Right forelimb (tissue), 1 donor: ENCODE measurements around the gene TMEM59.
A peak's percentile ranks its signal among the peaks of the same experiment; 100 is the strongest.
"Not testable (repeated sequence)": the region's sequence is repeated elsewhere in the genome, so short reads cannot be mapped to it uniquely, and the experiment has no call there.

Experiments
- DNase-seq: peaks from one replicate; pipeline ENCODE4 v3.0.0-alpha.2; 2018

TMEM59 gene

DNA sequence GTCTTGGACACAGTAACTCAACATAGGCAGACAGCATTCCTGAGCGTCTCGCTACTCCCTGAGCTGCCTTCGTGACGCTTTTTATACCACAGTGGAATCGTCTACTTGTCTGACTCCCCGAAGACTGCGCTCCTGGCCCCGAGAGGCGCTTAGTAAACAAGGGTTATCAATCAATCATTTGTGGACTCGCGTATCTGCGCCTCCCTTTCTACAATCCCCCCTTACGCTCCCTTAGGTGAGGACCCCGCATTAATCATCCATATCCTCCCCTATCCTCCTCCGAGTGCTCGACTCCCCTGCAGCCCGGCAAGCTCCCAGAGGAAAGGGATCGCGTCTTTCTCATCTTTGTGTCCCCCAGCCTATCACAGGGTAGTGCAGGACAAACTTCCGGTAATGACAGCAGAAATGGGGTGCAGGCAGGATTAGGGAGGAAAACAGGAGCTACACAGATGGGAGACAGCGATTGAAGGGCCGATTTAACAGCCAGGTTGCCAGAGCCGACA is 522 bp downstream of the TMEM59 start:
- DNase-seq = peak; percentile 59

- DNase-seq = no peak
These were observed 1.0 kb downstream of the TMEM59 start for GRCh38 chr1:54051933-54052430.

- not testable (repeated sequence) for DNase-seq
These were observed 2.6 kb downstream of the TMEM59 start for GRCh38 chr1:54050435-54050834.

DNA sequence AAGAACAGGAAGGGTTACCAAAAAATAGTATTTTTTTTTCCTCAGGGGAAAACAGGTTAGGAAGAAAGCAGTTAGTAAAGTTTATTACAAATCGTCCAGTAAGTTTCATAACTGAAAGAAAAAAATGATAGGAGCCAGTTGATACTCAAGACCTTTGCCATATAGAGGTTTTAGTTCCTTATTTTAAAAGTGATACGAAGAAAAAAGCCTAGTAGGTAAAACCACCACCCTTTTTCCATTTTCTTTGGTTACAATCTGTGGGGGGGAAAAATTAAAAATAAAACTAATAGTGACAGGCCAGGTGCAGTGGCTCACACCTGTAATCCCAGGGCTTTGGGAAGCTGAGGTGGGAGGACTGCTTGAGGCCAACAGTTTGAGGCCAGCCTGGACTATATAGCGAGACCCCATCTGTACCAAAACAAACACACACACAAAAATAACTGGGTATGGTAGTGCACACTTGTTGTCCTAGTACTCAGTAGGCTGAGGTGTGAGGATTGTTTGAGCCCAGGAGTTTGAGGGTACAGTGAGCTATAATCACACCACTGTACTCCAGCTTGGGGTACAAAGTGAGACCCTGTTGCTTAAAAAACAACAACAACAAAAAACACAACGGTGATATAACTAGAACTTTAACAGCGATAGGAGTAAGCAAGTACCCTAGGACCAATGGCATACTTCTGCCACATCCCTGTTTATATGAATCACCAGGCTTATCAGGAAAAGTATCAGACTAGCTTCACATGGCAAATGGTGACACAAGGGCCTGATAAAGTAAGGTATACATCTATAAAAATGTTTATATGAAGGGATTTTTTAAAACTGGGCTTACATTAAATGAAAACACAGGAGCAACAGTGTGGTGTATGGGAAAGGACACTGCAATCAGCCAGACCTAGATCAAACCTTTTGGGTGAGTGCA is 5.4 kb downstream of the TMEM59 start:
- no peak for DNase-seq

DNA sequence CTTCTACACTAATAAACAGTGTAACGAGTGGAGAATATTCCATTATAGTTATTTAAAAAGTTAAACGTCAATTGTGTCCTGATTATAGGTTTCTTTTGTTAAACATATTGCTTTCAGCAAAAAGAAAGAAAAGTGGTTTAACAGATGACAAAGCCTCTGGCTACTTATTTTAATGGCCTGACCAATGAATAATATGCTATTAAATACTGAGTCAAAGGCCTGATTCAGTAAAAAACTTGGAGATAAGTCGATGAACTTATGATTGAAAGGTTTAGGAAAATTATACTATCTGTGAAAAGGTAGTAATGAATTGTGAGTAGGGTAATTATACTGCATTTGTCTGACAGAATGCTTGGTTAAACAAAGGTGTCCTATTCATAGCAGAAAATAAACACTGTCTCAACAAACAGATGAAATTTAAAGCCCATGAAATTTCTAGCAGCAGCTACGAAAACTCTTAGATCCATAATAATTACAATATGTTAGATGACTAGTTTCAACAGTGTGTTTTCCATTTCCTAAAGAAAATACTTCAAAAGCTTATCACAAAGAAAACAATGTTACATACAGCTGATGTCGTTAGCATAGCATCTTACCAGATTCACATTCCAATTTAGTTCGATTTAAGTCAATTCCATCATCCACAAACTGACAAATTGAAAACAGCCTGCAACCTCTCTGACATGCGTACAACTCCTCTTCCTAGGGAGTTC is 6.2 kb downstream of the TMEM59 start:
- DNase-seq = no peak

GRCh38 chr1:54045496-54045895 is 7.5 kb downstream of the TMEM59 start:
- DNase-seq = no peak

GRCh38 chr1:54041806-54042205 is 11.2 kb downstream of the TMEM59 start:
- no peak for DNase-seq

GRCh38 chr1:54037476-54037875 is 15.5 kb downstream of the TMEM59 start:
- no peak for DNase-seq

GRCh38 chr1:54028306-54029251 is 24.4 kb downstream of the TMEM59 start:
- DNase-seq = no peak

- DNase-seq = no peak
These were observed 25.2 kb downstream of the TMEM59 start for GRCh38 chr1:54027848-54028247.

GRCh38 chr1:54024811-54025210 is 28.2 kb downstream of the TMEM59 start:
- not testable (repeated sequence) for DNase-seq

- no peak for DNase-seq
These were observed 28.6 kb downstream of the TMEM59 start for GRCh38 chr1:54024358-54024757.

DNA sequence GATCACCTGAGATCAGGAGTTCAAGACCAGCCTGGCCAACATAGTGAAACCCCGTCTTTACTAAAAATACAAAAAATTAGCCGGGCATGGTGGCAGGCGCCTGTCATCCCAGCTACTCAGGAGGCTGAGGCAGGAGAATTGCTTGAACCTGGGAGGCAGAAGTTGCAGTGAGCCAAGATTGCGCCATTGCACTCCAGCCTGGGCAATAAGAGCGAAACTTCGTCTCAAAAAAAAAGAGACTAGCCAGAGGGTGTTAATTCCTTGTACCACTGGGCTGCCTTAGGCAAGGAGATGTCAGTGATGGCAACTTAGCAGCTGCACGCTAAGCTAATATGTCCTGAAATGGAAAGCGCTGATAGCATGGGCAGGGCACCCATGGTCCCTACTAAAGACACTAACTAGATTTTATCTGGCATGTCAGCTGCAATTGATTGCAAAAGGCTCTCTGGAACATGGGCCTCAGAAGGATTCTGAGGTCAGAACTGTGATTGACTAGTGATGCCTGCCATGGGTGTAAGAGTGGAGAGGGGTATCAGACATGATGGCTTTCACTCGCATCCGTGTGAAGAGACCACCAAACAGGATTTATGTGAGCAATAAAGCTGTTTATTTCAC is 33.3 kb downstream of the TMEM59 start:
- not testable (repeated sequence) for DNase-seq

DNA sequence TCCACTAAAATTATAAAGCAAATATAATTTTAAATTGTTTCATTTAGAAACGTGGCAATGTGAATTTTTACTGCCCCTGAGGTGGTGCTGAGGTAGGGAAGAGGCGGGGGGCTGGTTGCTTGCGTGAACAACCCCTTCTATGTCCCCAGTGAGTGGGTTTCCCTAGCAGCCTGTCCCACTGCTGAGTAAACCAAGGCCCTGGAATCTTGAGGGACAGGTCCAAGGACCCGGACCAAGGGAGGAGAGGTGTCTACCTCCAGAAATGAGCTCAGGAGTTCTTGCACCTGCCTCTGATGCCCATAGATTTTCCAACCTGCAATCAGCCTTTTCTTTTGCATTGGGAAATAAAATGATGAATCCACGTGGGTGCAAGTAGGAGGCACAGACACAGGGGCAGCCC is 34.4 kb downstream of the TMEM59 start:
- no peak for DNase-seq

DNA sequence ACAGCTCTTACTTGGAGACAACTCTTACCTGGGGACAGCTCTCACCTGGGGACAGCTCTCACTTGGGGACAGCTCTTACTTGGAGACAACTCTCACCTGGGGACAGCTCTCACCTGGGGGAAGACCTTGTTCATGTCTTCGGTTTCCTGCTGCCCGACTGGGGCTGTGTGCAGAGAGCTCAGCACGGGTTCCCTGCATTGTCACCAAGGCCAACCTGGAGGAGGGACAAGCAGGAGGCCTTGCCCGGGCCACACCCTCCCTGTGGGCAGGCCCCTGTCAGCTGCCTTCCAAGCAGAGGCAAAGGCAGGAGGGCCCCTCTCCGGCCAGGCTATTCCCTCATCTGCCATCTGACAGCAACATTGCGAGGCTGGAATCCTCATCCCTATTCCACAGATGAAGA is 35.0 kb downstream of the TMEM59 start, which contains the start of gene LDLRAD1:
LDLRAD1 (minus strand) TSS at position 208 of the 400 bp plus-strand sequence; CDS start at position 134, 74 bp downstream.
- no peak for DNase-seq

- DNase-seq = no peak
These were observed 36.4 kb downstream of the TMEM59 start for GRCh38 chr1:54016343-54017282.

DNA sequence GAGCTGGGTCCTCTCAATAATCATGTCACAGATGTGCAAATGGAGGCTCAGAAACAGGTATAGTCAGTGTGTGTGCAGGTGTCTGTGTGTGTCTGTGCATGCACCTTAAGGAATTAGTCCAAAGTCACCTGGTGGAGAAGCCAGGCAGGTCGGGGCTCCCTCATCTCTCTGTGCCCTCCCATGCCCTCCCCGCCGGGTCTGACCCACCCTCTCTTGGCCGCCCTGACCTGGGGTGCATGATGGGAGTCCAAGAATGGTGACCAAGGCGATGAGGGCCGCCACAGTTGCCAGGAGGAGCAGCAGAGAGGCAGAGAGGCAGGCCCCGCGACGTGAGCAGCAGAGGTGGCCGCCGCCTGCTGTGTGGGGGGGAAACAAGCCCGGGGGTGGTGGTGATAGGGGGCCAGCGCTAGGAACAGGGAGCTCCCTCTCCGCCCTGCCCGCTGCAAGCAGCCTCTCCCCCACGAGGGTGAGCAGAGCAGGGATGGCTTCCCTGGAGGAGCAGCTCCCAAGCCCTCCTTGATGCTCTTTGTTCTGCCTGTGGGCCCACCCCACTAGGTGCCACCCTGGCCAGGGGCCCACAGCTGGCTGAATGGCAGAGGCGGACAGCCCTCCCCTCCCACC is 38.9 kb downstream of the TMEM59 start:
- DNase-seq = no peak

DNA sequence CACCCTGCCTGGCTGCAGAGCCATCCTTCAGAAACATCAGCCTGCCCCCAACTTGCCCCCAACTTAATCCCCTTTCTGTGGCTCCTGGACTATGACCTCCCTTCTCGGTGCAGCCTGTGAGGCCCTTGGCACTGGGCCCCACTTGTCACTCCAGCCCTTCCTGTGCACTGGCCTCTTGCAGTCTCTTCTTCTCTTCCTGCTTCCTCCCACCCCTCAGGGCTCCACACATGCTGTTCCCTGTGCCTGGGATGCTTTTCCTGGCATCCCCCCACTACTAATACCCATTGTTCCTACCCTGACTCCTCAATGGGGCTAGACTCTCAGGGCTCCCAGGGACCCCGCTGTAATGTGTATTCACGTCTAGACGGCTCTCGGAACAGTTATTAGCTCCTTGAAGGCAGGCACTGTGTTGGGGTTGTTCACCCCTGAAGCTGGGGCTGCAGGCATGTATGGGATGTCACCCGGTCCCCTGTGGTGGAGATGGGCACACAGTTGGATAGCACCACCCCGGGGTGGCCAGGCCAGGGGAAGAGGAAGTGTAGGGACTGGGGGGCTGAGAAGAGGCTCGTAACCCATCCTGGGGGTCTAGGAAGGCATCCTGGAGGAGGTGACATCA is 39.5 kb downstream of the TMEM59 start:
- no peak for DNase-seq

DNA sequence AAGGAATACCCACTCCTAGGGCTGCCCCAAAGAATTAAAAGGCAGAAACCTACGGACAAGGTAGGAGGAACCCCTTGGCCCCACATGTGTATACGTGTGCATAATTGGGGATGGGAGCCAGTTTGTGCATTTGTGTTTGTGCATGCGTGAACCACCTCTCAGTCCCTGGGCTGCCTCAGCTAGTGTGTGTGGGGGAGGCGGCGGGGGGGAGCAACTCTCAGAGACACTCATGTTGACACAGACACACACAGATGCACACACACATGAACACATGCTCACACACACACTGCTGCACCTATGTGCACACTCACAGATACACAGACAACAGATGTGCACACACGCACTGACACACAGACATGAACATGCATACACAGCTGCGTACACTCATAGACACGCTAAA is 40.1 kb downstream of the TMEM59 start:
- no peak for DNase-seq

DNA sequence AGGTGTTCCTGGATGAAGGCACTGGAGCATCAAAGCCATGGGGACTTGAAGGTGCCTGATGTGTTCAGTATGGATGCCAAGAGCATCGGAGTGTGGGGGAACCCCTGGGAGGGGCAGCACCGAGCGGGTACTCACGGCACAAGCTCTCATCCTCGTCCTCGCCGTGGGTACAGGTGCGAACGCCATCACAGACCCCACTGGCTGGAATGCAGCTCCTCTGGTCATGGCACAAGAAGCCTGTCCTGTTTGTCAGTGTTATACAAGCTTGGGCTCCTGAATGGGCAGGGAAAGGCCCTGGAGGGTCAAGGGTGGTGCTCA is 41.0 kb downstream of the TMEM59 start:
- DNase-seq = no peak
